ENCODE data around the gene CACNB4.

GRCh38 chr2:151995161-151995557 is 103.7 kb downstream of the CACNB4 start:
- TF ChIP-seq POLR2AphosphoS5 (IDR thresholded peaks at IDR 0.05; ENCODE audit: low read depth) (no peak), CTCF (IDR thresholded peaks at IDR 0.05; ENCODE audit: insufficient read depth, low read length) (no peak)
- TF ChIP-seq, protein P1, sequence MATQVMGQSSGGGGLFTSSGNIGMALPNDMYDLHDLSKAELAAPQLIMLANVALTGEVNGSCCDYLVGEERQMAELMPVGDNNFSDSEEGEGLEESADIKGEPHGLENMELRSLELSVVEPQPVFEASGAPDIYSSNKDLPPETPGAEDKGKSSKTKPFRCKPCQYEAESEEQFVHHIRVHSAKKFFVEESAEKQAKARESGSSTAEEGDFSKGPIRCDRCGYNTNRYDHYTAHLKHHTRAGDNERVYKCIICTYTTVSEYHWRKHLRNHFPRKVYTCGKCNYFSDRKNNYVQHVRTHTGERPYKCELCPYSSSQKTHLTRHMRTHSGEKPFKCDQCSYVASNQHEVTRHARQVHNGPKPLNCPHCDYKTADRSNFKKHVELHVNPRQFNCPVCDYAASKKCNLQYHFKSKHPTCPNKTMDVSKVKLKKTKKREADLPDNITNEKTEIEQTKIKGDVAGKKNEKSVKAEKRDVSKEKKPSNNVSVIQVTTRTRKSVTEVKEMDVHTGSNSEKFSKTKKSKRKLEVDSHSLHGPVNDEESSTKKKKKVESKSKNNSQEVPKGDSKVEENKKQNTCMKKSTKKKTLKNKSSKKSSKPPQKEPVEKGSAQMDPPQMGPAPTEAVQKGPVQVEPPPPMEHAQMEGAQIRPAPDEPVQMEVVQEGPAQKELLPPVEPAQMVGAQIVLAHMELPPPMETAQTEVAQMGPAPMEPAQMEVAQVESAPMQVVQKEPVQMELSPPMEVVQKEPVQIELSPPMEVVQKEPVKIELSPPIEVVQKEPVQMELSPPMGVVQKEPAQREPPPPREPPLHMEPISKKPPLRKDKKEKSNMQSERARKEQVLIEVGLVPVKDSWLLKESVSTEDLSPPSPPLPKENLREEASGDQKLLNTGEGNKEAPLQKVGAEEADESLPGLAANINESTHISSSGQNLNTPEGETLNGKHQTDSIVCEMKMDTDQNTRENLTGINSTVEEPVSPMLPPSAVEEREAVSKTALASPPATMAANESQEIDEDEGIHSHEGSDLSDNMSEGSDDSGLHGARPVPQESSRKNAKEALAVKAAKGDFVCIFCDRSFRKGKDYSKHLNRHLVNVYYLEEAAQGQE (IDR thresholded peaks at IDR 0.05; ENCODE audit: insufficient replicate concordance, low read depth): no peak
